Measurements from ENCODE around the gene KIDINS220.

Gene KIDINS220

GRCh38 chr2:8803658-8804379 is 33.6 kb downstream of the KIDINS220 start:
- peak in 1 of 2 experiments; percentile 19 for DNase-seq

- no peak for DNase-seq
These were observed 34.7 kb downstream of the KIDINS220 start for GRCh38 chr2:8802741-8803140.

GRCh38 chr2:8800821-8801220 is 36.6 kb downstream of the KIDINS220 start:
- DNase-seq = no peak

- no peak for DNase-seq
These were observed 37.2 kb downstream of the KIDINS220 start for GRCh38 chr2:8800218-8800617.

GRCh38 chr2:8799004-8799403 is 38.4 kb downstream of the KIDINS220 start:
- DNase-seq = no peak

GRCh38 chr2:8798393-8798792 is 39.0 kb downstream of the KIDINS220 start:
- no peak for DNase-seq

GRCh38 chr2:8797682-8798081 is 39.7 kb downstream of the KIDINS220 start:
- no peak for DNase-seq

- DNase-seq = no peak
These were observed 40.4 kb downstream of the KIDINS220 start for GRCh38 chr2:8796878-8797550.

GRCh38 chr2:8796315-8796848 is 41.0 kb downstream of the KIDINS220 start:
- DNase-seq = no peak

GRCh38 chr2:8794923-8795825 is 42.2 kb downstream of the KIDINS220 start:
- no peak for DNase-seq

GRCh38 chr2:8790739-8791162 is 46.7 kb downstream of the KIDINS220 start:
- no peak for DNase-seq

- no peak for DNase-seq
These were observed 51.0 kb downstream of the KIDINS220 start for GRCh38 chr2:8786463-8786862.

- DNase-seq = no peak
These were observed 57.4 kb downstream of the KIDINS220 start for GRCh38 chr2:8779795-8780671.

- DNase-seq = no peak
These were observed 63.0 kb downstream of the KIDINS220 start for GRCh38 chr2:8774371-8774770.

- no peak for DNase-seq
These were observed 70.1 kb downstream of the KIDINS220 start for GRCh38 chr2:8767324-8767723.

- no peak for DNase-seq
These were observed 75.8 kb downstream of the KIDINS220 start for GRCh38 chr2:8761529-8762164.

GRCh38 chr2:8756716-8757115 is 80.7 kb downstream of the KIDINS220 start:
- DNase-seq = no peak

GRCh38 chr2:8756230-8756629 is 81.2 kb downstream of the KIDINS220 start:
- DNase-seq = no peak

GRCh38 chr2:8754106-8754776 is 83.2 kb downstream of the KIDINS220 start:
- DNase-seq = no peak

GRCh38 chr2:8753609-8754008 is 83.8 kb downstream of the KIDINS220 start:
- no peak for DNase-seq

GRCh38 chr2:8752385-8752784 is 85.0 kb downstream of the KIDINS220 start:
- DNase-seq = no peak
